Stimulated activated CD4-positive, alpha-beta T cell treated with anti-CD3 and anti-CD28 coated beads, TNF-alpha, amount 100 ng/mL, for 1 hour (primary cell): ENCODE data around the gene ZC2HC1B.
"Not testable (repeated sequence)": the region's sequence is repeated elsewhere in the genome, so short reads cannot be mapped to it uniquely, and the experiment has no call there.

ENCODE experiments used
- DNase-seq, 3 donors: peaks; one replicate each; pipeline ENCODE4 v3.0.0-alpha.2; 2020; ENCODE audit warnings: low read depth in 3 of 3, low spot score in 1 of 3

The ZC2HC1B gene

DNA sequence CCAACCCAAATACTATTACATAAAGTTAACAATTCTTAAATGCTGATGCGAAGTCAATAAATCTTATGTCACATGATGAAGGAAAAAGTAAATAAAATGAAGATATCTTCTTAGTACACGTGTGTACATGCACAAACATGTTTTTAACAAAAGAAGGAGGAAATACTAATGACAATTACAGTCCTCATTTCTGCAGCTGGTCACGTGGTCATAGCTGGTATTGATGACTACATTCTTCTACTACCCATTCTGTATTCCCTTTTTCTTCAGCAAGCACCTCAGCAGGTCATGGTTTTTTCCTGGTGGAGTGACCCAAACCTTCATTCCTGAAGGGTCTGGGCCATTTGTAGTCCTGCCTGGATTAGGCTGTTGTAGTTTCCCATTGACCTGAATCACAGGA is 4.5 kb downstream of the ZC2HC1B start:
- not testable (repeated sequence) for DNase-seq

DNA sequence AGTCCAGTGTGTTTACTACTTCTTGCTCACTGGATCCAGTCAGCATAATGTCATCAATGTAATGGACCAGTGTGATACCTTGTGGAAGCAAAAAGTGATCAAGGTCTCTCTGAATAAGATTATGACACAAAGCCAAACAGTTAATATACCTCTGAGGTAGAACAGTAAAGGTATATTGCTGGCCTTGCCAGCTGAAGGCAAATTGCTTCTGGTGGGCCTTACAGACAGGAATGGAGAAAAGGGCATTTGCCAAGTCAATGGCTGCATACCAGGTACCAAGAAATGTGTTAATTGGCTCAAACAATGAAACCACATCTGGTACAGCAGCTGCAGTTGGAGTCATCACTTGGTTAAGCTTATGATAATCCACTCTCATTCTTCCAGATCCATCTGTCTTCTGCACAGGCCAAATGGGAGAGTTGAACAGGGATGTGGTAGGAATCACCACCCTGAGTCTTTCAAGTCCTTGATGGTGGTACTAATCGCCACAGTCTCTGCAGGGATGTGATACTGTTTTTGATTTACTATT is 7.0 kb downstream of the ZC2HC1B start:
- not testable (repeated sequence) for DNase-seq

DNA sequence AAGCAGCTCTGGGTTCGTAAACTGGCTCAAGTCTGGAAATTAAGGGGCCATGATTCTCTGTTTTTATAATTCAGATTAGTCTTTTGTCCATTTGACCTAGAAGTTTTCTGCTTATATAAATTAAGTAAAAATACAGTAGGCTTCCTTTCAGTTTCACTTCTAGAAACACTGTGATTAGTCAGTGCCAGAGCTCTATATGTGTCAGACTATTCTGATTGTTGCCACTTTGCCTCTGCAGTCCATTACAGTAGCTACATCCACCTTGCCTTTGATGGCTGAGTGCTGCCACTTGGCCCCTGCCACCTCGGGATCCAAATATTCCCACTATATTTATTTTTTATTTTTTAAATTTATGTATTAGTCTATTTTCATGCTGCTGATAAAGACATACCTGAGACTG is 7.9 kb downstream of the ZC2HC1B start:
- no peak for DNase-seq

GRCh38 chr6:143873600-143873999 is 9.3 kb downstream of the ZC2HC1B start:
- not testable (repeated sequence) for DNase-seq

GRCh38 chr6:143874503-143874902 is 10.2 kb downstream of the ZC2HC1B start:
- DNase-seq, result not testable (repeated sequence)

DNA sequence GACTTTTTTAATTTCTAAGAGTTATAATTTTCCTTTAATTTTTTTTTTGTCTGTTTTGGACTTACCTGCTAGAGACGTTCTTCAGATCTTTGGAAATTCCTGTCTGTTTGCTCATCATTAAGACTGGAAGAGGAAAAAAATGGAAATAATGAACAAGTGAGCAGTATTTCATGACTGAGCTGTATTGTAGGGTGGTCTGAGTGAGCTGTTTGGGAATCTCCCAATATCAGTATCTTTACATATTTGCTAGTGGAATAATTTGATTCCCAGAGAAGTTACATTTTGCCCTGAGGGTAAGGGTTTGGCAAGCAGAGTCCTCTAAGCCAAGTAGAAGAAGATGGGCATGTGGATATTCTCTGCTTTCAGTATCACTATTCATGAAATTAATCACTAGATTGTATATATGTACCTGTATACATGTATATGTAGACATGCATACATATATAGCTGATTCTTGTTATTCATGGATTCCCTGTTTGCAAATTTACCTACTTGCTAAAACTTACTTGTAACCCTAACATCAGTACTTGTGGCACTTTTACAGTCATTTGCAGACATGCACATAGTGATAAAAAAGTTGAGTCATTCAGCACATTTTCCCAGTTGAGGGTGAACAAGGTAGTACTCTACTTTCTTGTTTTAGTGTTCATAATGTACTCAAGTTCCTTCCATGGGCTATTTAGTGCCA is 13.5 kb downstream of the ZC2HC1B start:
- no peak for DNase-seq

DNA sequence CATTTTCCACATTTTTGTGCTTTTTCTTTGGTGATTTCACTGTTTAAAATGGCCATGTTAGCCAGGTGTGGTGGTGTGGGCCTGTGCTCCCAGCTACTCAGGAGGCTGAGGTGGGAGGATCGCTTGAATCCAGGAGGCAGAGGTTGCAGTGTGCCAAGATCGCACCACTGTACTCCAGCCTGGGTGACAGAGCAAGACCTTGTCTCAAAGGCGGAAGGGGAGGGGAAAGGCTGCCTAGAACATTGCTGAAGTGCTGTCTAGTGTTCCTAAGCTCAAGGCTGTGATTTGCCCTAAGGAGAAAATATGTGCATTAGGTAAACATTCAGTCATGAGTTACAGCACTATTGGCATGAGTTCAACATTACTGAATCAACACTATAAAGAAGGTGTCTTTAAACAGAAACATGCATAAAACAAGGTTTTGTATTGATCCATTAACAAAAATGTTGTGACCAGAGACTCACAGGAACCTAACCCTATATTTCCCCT is 14.0 kb downstream of the ZC2HC1B start:
- no peak for DNase-seq

GRCh38 chr6:143880412-143880811 is 16.1 kb downstream of the ZC2HC1B start:
- no peak for DNase-seq

DNA sequence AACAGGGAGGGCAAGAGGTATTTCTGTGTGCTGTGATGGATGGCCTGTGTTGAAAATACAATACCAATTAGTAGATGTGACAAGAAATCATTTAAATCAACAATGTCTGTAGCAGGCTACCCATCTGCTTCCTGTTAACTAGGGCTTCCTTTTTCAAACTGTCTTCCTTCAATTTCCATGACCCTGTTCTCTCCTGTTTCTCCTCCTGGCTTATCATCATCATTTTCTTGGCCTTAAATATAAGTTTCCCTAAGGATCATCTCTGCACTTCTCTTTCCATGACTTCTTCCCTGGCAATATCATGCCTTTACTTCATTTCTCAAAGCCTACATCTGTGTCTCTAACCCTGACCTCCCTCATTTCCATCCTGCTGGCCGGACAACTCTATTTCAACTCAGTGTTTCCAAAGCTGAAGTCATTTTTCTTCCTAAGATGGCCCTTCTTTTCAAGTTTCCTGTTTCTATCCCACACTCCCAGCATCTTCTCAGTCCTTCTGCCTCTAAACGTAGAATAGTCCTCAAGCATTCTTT is 18.2 kb downstream of the ZC2HC1B start:
- DNase-seq, result no peak

DNA sequence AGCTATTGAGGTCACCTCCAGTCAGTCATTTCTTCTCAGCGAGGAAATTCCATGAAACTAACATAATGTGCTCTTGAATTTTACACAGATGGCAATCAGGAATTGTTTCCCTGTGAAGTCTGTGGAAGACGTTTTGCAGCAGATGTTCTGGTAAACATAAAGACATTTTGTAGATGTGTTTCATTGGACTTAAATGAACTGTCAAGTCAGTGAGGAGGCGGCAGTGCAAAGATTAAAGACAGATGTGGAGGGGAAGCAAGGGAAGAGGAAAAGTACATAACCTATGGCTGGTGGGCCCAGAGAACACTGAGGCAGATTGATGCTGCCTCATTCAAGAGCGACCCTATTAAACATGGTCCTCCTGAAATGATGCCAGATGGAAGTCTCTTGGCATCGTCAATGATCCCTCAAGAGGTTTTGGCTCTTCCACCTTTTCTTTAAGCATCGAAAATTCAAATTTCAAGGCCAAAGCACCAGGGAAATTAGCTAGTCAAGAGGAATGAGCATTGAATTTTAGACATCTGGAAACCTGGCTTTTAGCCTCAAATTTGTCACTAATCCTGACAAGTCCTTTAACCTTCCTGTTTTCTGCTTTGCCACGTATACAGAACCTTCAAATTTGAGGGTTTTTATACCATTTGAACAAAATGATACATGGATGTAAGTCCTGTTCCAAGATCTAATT is 20.1 kb downstream of the ZC2HC1B start:
- no peak for DNase-seq

- no peak for DNase-seq
These were observed 20.8 kb downstream of the ZC2HC1B start for GRCh38 chr6:143885116-143885515.

- DNase-seq, result no peak
These were observed 30.4 kb downstream of the ZC2HC1B start for GRCh38 chr6:143894655-143895054.

DNA sequence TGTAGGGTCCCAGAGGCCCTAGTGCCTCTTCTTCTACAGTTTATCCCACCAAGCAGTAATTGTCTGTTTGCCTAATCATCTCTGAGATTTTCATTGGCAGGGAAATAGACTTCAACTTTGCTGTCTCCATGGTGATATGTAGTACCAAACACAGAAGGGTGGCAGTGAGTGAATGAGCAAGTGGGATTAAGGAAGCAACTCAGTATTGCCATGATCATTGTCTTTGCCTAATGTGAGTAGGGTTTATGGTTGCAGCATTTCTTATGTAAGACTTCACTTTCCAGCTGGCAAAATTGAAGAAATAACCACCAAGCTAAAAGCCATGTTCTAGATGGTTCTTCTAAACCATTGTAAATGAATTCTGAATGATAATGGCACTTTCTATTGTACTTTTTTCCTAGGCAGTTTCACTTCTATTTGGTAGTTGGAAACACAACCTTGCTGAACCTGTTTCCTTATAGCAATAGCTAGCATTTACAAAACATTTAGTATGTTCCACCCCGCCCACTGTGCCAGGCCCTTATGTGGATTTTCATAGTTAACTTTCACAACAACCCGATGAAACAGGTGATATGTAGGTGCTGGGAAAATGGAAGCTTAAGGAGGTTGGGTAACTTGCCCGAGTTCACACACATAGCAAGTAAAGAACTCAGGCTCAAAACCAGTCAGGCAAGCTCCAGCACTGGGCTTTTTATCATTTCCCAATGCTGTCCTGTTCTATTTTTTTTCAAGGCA is 32.0 kb downstream of the ZC2HC1B start:
- no peak for DNase-seq

GRCh38 chr6:143900358-143900757 is 36.1 kb downstream of the ZC2HC1B start:
- no peak for DNase-seq

DNA sequence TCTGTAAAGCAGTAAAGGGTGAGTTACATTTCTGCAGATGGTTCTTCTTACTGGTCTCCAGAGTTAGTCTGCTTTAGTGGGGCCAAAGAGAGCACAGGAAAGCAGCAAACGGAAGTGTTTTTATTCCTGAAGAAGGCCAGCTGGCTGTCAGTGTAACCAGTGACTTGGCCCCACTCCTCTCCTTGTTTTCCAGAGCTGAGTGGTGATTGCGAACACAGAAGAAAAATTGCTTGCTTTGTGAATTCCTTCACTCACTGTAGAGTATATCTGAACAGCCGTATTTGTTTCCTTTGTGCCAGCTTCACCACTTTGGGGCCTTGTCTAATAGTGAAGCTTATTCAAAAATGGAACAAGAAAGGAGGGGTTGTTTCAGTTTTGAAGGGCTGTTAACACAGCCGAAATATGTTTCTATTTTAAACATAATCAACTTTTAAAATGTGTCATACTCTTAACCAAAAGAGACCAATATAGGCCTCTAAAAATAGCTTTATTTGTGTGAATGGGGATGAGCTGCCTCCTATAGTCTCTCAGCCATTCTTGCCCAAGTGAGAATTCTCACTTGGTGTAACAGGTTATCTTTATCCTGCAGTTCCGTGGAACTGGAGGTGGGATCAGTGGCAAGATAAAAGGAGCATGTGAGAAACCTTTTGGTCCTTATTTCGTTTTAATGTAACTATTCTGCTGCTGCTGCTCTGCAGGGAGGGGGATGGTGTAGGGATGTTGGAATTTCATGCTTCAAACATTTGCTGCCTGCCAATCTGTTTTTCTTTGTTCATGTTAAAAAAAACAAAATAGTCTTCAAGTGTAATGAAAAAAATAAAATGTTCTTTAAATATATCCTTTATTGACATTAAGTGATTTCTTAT is 37.8 kb downstream of the ZC2HC1B start:
- DNase-seq, result no peak

- no peak for DNase-seq
These were observed 38.6 kb downstream of the ZC2HC1B start for GRCh38 chr6:143902827-143903226.

DNA sequence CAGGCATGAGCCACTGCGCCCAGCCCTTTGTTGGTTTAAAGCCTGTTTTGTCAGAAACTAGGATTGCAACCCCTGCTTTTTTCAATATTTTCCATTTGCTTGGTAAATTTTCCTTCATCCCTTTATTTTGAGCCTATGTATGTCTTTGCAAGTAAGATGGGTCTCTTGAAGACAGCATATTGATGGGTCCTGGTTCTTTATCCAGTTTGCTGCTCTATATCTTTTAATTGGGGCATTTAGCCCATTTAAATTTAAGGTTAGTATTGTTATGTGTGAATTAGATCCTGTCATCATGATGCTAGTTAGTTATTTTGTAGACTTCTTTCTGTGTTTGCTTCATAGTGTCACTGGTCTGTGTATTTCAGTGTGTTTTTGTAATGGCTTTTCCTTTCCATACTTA is 46.8 kb downstream of the ZC2HC1B start:
- no peak for DNase-seq

GRCh38 chr6:143912671-143913070 is 48.4 kb downstream of the ZC2HC1B start:
- DNase-seq, result no peak

DNA sequence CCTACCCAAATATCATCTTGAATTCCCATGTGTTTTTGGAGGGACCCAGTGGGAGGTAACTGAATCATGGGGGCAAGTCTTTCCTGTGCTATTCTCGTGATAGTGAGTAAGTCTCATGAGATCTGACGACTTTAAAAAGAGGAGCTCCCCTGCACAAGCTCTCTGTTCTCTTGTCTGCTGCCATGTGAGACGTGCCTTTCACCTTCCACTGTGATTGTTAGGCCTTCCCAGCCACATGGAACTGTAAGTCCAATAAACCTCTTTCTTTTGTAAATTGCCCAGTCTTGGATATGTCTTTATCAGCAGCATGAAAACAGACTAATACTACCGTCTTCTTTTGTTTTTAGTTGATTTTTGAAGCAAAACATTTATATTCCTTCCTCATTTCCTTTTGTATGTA is 52.8 kb downstream of the ZC2HC1B start:
- DNase-seq, result not testable (repeated sequence)

GRCh38 chr6:143928853-143929252 is 64.6 kb downstream of the ZC2HC1B start:
- no peak for DNase-seq

GRCh38 chr6:143929975-143930374 is 65.7 kb downstream of the ZC2HC1B start:
- DNase-seq, result no peak
